BJ (cell line): ENCODE measurements around the gene GPD1. TPM values are rescaled to one million over a fixed set of nuclear protein-coding genes. Genes with fewer than 3 reads are reported as not detected.

Source experiments
- CTCF ChIA-PET: fragments of 350-600 bp; formaldehyde crosslinking; extraction: SDS; loops from one replicate; lab custom pipeline; 2021; ENCODE audit warnings: antibody characterized with exemption, inconsistent platforms; lab: Yijun Ruan, JAX
- POLR2A ChIA-PET: fragments of 300-600 bp; sonication (Branson Sonifier 250); formaldehyde crosslinking; extraction: SDS; loops from one replicate; lab custom pipeline; 2021; ENCODE audit warnings: antibody characterized with exemption; lab: Charles Lee
- DNase-seq: peaks from one replicate; pipeline ENCODE4 v3.0.0-alpha.2; 2011; ENCODE audit warnings: low read depth
- H3K27me3 ChIP-seq: 2 replicates; pipeline ENCODE4 v1.6.0; 2011; ENCODE audit warnings: low read length; ENCODE audit not compliant: control insufficient read depth, insufficient read depth
- H3K36me3 ChIP-seq: 2 replicates; pipeline ENCODE4 v1.5.1; 2011; ENCODE audit warnings: low read length; ENCODE audit not compliant: control insufficient read depth, insufficient read depth
- H3K4me3 ChIP-seq: 2 replicates; pipeline ENCODE4 v1.5.1; 2011; ENCODE audit warnings: low read depth, mild to moderate bottlenecking, control low read depth, low read length
- CTCF ChIP-seq: IDR thresholded peaks from 2 replicates; pipeline ENCODE4 v1.5.1; 2011; ENCODE audit warnings: low read depth, mild to moderate bottlenecking, control low read depth, inconsistent platforms, low read length, moderate library complexity; ENCODE audit not compliant: insufficient read depth
- polyA plus RNA-seq: library from polyadenylated mRNA; depleted of rRNA; stranded (reverse); fragments of >200 nt; gene quantifications from 2 replicates; pipeline ENCODE4 v1.2.3, GENCODE V29; 2011

The GPD1 gene
- polyA plus RNA-seq, 1 experiment: 0.47 TPM

- Histone ChIP-seq H3K36me3 (no peaks in the 10 kb centered on the region), H3K27me3 (no peaks in the 10 kb centered on the region), H3K4me3 (no peak overlapping the region)
- POLR2A ChIA-PET: no interaction called here
- no peak for DNase-seq
- TF ChIP-seq CTCF: peak; percentile 91
- CTCF ChIA-PET: interaction anchor here (0.6 to 19.9 kb wide), 31 partner anchors 8 to 424 kb away, joined by 3 to 578 read pairs (median 3); partner anchors contain the start of genes AQP5, AQP6, COX14 and SMARCD1
These were observed 28.6 kb upstream of the GPD1 start for GRCh38 chr12:50074936-50075807.

GRCh38 chr12:50075808-50076170 is 28.0 kb upstream of the GPD1 start:
- Histone ChIP-seq H3K4me3 (no peak overlapping the region), H3K27me3 (no peaks in the 10 kb centered on the region), H3K36me3 (no peaks in the 10 kb centered on the region)
- ChIA-PET CTCF (interaction anchor here (0.7 to 19.9 kb wide), 8 partner anchors 11 to 256 kb away, joined by 3 to 578 read pairs (median 5); partner anchors contain the start of genes AQP5, AQP6 and COX14), POLR2A (no interaction called here)
- TF ChIP-seq CTCF: no peak
- DNase-seq: no peak

GRCh38 chr12:50077099-50077498 is 26.7 kb upstream of the GPD1 start:
- H3K4me3 ChIP-seq: no peak overlapping the region
- H3K27me3 ChIP-seq: no peaks in the 10 kb centered on the region; the same call in 1 of the 2 replicates
- DNase-seq: no peak
- no peak for TF ChIP-seq CTCF
- H3K36me3 ChIP-seq: no peaks in the 10 kb centered on the region
- CTCF ChIA-PET: interaction anchor here (1.2 to 19.9 kb wide), 7 partner anchors 8 to 254 kb away, joined by 3 to 578 read pairs (median 4); partner anchors contain the start of genes AQP5, AQP6 and SMARCD1
- POLR2A ChIA-PET: no interaction called here

GRCh38 chr12:50078281-50078680 is 25.5 kb upstream of the GPD1 start:
- no peak for DNase-seq
- no peak overlapping the region for H3K4me3 ChIP-seq
- TF ChIP-seq CTCF: no peak
- ChIA-PET POLR2A (no interaction called here), CTCF (interaction anchor here (1.0 kb wide), 2 partner anchors 112 to 236 kb away, joined by 3 to 4 read pairs; no protein-coding TSS in a partner anchor)
- H3K36me3 ChIP-seq: no peaks in the 10 kb centered on the region
- no peaks in the 10 kb centered on the region; the same call in 1 of the 2 replicates for H3K27me3 ChIP-seq

- CTCF ChIA-PET: interaction anchor here (0.6 to 1.2 kb wide), 3 partner anchors 10 to 424 kb away, joined by 3 to 5 read pairs (median 4); no protein-coding TSS in a partner anchor
- POLR2A ChIA-PET: no interaction called here
These were observed 24.0 kb upstream of the GPD1 start for GRCh38 chr12:50079771-50080170.

More at GRCh38 chr12:50079771-50080170, 24.0 kb upstream of the GPD1 start:
- DNase-seq: no peak
- TF ChIP-seq CTCF: no peak
- Histone ChIP-seq H3K4me3 (no peak overlapping the region), H3K36me3 (no peaks in the 10 kb centered on the region), H3K27me3 (no peaks in the 10 kb centered on the region; the same call in 1 of the 2 replicates)
